NCI-H2227 treated with DMSO at 0.1 percent for 48 hours (cell line): Measurements from ENCODE around the gene CDK17.
"Not testable (repeated sequence)": the region's sequence is repeated elsewhere in the genome, so short reads cannot be mapped to it uniquely, and the experiment has no call there.

Experiments used
- DNase-seq: peaks from one replicate; lab custom pipeline; 2025; lab: John Stamatoyannopoulos, UW

Gene CDK17

DNA sequence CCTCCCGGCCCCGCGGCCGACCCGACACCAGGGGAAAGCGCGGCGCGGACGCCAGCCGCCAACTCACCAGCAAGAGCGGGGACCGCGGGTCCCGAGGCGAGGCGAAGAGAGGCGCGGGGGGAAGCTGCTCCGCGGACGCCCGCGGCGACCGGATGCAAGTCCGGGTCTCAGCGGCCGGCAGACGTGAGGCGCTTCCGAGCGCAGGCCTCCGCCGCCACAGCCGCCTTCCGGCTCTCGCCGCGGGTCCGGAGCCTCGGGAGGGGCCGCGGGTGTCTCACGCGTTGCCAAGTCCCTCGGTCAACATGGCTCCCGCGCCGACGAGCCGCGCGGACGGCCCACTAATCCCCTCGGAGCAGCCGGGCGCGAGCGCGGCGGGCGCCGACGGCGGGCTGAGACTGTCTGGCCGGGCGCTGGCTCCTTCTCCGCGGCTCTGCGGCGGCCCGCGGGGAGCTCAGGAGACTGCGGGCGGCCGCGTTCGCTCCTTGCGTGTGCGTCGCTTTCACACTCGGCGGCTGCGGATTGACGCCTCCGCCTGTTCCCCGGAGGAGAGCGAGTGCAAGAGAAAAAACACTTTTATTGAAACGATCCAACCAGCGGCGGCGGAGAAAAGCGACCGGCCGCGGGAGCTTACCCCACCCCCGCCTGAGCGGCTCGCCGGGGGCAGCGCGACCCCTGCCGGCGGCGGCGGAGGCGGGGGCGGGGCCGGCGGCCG, at the start of gene CDK17:
Gene CDK17, minus strand, starts transcription at position 521 of the 712 bp plus-strand sequence. CDS start 65,603 bp downstream, outside the sequence.
- peak; percentile 79 for DNase-seq

DNA sequence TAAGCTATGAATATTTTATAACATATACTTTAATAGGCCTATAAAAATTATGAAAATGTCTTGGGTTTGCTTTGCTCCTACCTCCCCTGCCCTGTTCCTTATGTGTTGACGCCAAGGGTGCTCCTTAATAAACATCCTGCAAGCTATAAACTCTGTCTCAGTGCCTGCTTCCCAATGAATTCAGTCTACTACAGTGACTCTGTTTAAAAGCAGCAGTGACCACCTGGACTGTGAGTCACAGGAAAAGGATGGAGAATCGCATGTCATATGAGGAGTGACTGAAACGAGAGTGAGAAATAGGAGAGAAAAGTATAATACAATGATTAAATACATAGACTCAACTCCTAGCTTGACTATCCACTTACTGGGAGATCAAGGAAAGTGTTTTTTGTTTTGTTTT, 48.1 kb upstream of the CDK17 start:
- DNase-seq = no peak

DNA sequence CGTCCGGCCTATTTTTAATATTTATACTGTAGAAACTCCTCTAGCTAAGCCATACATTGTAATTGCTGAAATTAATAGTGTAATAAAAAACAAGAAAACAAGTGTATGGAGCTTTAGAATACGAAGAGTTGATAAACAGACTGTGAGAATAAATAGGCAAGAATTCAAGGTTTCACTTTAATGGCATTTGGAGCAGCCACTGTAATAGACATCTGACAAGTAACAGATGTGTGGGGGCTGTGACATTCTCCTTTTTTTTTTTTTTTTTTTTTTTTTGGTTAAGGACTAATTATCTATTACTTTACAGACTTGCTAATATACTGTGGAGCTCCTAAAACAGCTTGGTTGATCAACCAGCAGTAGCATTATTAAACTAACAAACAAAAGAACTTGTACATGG, 47.0 kb upstream of the CDK17 start:
- no peak for DNase-seq

DNA sequence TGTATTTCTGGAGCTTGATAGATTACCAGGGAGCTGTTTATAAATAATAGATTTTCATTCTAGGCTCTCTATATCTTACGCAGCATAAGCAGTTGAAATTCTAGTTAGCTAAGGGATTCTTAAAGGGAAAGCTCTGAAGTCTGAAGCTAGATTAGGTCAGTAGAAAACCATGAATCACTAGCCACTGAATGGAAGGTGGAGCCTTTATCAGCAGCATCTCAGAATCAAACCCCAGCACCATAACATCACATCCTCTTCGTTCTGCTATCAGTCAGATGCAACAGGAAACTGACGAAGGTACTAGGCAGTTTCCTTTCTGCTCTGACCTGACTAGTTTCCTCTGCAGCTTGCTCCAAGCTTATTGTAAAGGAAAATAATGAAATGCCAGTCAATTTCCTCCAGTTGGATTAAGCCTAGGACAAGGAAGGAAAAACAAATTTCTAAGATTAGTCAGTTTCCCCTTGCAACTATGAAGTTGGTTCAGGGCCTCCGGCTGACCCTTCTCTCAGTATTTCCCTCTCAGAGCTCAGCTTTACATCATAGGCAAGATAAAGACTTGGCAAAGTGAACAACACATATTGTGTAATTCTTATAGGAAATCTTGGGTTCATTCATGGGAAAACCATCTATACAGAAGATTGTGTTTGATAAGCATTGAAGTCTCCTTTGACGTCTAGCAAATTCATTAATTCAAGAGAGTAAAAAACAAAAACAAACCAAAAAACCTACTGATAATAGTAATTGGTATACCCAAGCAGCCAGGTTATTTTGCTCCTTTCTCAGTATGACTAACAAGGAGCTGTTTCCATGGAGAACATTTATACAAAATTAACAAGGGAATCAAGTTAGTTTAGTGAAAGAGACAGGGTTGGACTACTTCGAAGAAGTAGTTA, 45.7 kb upstream of the CDK17 start:
- no peak for DNase-seq

DNA sequence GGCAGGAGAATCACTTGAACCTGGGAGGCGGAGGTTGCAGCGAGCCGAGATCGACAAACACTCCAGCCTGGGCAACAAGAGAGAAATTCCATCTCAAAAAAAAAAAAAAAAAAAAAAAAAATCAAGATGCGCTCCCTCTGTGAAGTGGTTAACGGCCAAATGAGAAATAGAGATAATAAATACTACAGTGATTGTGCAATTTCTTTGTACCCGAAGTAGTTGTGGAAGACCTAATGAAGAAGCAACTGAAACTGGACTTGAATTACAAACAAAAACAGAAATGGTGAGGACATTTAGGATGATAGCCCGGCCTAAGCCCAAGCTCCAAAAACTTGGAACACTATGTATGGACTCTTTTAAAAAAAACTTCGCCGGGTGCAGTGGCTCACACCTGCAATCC, 44.2 kb upstream of the CDK17 start:
- no peak for DNase-seq

DNA sequence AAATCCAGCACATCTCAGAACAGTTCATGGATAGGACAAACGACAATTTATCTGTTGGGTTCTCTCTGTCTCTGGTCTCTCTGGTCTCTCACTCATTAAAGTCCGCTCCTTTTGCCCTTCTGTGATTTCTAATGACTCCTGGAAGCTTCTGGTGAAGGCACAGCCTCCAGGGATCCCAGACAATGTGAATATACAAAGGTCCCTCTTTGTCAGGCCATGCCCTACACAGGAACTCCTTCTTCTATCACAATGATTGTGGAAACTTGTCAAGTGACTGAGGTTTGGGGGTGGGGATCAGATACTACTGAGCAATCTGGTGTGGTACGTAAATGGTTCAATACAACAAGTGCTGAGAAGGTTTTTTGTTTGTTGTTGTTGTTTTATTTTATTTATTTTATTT, 42.7 kb upstream of the CDK17 start:
- no peak for DNase-seq

DNA sequence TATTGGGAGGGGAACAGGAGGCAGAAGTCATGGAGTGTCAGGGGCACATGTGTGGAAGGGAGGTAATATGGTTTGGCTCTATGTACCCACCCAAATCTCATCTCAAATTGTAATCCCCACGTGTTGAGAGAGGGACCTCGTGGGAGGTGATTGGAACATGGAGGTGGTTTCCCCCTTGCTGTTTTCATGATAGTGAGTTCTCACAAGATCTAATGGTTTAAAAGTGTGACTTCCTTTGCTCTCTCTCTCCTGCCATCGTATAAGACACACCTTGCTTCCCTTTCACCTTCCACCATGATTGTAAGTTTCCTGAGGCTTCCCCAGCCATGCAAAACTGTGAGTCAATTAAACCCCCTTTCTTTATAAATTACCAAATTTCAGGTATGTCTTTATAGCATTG, 41.6 kb upstream of the CDK17 start:
- no peak for DNase-seq

DNA sequence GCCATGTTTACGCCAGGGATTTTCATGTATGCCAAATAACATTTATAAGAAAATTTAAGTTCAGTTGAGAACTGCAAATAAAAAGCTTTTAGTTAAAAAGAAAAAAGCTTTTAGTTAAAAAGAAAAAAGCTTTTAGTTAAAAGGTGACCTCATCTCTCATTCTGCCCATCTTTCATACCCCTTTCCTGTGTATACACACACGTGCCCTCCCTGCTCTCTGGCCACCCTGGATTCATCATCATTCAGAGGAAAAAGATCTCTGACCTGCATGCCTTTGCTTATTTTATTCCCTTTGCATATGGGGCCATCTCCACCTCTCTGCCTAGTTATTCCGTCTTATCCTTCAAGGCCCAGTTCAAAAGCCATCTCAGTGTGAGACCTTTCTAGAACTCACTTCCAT, 38.1 kb upstream of the CDK17 start:
- no peak for DNase-seq

DNA sequence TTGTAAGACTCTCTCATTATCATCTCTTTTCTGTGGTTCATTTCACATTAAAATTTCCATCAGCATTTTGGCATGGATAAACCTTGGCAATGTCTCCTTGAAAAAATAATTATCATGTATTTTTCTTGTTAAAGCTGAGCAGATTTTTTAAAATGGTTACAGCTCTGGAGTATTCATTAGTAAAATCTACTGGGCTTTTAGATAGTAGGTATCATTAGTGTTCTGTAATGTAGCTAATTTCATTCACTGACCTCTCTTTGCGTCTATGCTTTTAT, 36.9 kb upstream of the CDK17 start:
- DNase-seq = no peak

DNA sequence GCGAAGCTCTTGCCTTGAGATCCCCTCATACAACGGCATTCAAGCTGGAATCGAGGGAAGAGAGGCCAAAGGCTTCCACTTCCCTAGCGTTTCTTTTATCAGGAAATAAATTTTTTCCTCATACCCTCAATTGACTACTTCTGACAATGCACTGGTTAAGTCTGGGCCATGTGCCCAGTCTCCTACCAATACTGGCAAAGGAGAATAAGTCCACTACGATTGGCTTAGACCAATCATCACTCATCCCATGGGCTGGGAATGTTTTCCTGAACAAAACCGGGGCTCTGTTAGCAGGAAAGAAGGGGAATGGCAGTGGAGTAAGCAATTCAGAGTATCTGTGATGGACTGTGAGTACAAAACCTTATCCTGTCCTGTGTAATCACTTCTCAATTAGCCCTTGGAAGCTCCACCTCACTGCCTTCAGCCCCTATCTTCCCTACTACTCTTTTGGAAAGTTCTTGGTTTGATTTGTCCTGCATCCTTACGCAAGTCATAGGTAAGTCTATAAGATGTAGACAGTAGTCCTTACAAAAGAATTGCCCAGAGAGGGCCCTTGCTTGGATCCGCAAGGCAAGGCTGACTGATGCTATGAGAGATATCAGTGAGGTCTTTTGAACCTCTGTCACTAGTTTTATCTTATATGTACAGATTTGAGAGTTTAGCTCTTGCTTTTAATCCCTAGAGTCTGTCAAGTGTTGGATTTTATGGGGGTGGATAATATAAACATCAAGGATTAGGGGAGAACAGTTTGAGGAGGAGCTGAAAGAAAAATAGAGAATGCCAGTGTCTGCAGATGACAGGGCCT, 36.3 kb upstream of the CDK17 start:
- DNase-seq = no peak

DNA sequence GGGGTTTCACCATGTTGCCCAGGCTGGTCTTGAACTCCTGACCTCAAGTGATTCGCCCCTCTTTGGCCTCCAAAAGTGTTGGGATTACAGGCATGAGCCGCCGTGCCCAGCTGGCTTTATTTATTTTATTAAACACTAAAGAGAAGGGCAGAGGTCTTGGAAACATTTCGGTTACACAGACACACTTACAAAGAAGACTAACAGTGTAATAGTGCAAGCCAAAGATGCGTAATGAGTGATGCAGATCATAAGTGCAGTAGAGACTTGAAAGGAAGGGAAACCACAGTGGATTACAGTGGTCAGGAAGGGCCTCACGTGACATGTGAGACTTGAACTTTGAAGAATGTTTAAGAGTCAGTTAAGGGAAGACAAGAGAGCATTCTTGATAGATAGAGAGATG, 33.9 kb upstream of the CDK17 start:
- DNase-seq = no peak

DNA sequence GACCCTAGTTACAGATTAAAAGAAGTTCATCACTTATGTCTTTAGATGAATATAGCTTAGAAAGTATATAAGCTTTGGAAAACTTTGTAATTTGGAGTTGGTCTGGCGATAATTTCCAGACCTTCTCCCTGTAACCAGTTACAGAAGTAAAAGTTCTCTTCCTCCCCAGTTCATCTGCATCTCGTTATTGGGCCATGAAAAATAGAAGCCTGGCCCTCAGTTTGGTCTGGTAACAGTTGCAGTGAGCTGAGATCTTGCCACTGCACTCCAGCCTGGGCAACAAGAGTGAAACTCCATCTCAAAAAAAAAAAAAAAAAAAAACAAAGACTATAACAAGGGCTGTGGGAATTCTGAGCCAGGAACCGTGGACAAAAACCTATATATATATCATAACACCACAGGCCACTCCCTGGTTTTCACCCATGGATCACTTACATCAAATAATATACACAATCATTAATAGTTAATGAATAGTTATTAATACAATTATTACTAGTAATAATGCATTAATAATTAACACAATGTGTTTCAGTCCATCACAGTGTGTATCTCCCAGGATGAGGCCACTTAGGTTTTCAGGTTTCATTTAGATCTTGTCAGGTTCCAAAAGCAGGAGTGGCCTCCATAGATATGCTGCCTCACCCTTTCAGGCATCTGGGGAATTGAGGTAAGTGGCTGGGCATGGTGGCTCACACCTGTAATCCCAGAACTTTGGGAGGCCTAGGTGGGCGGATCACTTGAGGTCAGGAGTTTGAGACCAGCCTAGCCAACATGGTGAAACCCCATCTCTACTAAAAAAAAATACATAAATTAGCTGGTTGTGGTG, 32.5 kb upstream of the CDK17 start:
- DNase-seq = not testable (repeated sequence)

DNA sequence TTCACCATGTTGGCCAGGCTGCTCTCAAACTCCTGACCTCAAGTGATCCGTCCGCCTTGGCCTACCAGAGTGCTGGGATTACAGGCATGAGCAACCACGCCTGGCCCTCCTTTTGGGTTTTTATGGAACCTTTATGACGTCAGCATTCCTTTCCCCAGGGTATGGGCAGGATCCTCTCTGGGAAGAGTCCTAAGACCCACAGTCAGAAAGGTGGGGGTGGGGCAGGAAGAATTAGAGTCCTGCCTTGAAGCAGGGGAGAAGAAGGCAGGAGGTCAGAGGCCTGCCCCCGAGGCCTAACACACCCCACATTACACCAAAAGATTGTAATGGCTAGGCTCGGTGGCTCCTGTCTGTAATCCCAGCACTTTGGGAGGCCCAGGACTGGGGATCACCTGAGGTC, 30.8 kb upstream of the CDK17 start:
- DNase-seq = no peak

DNA sequence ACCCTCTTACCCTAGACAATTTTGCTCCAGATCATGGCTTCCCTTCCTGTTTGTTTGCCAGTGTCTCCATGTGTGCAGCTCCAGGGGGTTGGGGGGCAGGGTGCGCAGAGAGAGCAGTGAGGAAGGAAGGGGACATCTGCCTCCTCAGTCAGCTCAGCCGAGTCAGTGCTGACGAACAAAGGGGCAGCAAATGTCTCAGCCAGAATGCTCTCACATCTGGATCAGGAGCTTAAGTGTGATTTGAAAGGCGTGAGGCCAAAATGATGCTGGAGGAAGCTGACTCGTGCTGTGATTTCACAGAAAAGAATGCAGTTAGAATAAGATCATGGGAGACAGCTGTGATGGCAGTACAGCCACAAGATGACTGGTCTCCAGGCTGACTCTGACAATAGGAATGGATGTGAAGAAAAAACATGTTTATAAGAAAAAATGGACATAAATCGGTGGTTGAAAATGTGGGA, 27.1 kb upstream of the CDK17 start:
- DNase-seq = peak; percentile 30

DNA sequence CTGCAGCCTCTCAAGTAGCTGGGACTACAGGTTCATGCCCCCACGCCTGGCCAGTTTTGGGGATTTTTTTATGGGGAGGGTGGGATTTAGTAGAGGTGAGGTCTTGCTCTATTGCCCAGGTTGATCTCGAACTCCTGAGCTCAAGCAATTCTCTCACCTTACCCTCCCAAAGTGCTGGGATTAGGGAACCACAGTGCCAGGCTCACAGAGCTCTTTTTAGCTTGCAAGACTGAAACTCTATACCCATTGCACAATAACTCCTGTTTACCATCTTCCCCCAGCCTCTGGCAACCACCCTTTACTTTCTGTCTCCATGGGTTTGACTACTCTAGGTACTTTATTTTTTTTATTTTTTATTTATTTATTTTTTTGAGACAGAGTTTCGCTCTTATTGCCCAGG, 25.7 kb upstream of the CDK17 start:
- no peak for DNase-seq

DNA sequence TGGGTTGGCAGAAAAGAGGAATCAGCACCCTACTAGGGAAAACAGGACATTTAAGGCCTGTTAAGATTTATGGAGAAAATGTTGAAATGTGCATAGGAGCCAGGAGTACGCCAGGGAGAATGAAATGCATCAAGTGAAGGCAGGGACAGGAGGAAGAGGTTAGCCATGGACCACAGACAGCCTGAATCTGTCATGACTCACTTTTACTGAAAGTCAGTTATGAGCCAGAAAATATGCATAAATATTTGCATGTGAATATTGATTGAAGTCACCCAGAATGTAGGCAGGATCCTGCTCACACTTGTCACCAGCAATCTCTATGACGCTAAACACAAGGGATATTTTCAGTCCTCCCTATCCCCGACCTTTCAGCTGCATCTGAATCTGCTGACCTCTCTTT, 25.1 kb upstream of the CDK17 start:
- no peak for DNase-seq

DNA sequence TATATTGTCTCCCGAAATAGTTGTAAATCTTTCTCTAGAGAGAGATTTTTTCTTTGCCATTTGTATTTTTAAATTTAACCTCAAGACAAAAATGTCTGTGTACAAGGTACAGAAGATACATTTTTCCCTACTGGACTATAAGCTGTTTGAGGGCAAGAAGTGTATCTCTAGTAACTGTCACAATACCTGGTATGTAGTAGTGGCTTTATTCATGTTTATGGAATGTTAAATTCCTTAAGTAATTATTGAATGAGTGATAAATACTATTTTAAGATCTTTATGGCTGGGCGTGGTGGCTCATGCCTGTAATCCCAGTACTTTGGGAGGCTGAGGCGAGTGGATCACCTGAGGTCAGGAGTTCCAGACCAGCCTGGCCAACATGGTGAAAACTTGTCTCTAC, 24.4 kb upstream of the CDK17 start:
- DNase-seq = no peak

DNA sequence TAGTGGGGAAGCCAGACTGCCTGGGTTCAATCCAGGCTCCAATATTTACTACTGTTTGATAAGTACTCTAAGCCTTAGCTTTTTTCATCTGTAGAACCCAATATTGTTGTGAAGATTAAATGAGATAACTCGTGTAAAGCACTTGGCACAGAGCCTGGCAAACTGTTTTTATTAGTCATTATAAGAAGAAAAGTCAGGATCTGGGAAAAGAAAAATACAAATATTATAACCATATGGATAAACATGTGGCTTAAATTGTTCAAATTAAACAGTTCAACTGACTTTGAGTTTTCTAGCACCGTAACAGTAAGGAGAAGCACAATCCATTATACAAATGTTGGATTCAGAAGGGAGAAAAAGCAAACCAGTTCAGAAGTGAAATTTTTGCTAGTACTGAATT, 22.0 kb upstream of the CDK17 start:
- DNase-seq = no peak

DNA sequence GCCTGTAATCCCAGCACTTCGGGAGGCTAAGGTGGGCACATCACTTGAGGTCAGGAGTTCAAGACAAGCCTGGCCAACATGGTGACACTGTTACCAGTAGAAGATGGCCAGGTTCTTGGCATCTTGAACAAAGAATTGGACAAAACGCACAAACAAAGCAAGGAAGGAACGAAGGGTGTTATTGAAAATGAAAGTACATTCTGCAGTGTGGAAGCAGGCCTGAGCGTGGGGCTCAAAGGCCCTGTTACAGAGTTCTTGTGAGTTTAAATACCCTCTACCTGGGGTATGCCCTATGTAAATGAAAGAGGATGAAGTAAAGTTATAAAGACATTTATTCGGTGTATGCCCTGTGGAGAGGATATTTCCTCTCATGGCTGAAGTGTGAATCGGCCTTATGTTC, 20.8 kb upstream of the CDK17 start:
- no peak for DNase-seq

DNA sequence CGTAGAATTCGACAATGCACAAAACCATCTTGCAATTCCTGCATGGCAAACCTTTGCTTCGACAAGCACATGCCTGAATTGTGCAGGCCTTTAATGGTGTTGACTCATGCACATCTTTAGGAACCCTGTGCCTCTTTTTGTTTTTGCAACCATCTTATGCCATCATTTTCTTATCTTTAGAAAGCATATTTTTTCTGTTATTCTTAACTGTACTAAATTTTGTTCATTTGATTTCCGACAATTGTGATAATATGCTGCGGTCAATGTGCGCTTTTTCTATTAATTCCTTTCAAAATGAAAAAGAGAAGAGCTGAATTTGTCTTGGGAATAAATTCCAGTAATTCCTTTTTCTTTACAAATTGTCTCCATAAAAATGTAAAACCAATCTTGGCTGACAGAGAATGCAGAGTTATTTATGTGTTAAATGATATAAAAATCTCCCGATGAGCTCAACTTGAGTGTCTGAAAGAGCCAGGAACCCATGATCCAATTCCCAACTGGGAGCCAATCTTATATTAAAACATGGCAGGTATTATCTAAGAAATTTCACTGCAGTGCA, 20.1 kb upstream of the CDK17 start:
- no peak for DNase-seq

DNA sequence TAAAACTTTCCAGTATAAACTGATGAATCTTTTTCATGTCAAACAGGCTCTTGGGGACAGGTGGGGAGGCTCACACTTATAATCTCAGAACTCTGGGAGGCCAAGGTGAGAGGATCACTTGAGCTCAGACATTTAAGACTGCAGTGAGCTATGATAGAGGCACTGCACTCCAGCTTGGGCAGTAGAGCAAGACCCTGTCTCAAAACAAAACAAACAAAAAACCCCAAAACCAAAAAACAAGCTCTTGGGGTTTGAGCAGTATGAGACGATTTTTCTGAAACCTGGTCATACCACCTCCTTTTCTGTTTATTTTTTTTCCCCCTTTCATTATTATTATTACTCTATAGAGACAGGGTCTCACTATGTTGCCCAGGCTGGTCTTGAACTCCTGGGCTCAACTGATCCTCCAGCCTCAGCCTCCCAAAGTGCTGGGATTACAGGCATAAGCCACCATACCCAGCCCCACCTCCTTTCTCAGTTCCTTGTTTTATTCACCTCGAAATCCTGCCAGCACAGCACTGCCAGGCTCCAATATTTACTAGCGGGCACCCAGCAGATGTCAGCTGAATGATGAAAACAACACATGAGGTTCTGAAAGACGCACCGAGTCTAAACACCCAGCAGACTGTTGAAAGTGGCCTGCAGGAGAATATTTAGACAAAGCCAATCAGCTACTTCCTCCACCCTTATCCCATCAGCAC, 19.5 kb upstream of the CDK17 start:
- no peak for DNase-seq
